PC-3 (cell line): ENCODE measurements around the gene DBR1. TPM values are rescaled to one million over a fixed set of nuclear protein-coding genes. Genes with fewer than 3 reads are reported as not detected.

Source experiments
- ATAC-seq: fragments of 200-7000 bp; cut with Tn5 transposase; 2 replicates; pipeline ENCODE4 v1.9.1; 2020; ENCODE audit warnings: mild to moderate bottlenecking, moderate library complexity
- BruUV-seq: library from RNA; stranded (reverse); fragments of 400-500 nt; replicated peaks from 2 replicates; lab custom pipeline; 2021; lab: Mats Ljungman, UMichigan
- CTCF ChIA-PET: fragments of 300-600 bp; sonication (Branson Sonifier 250); formaldehyde crosslinking; loops from one replicate; lab custom pipeline; 2022; ENCODE audit warnings: antibody characterized with exemption; lab: Charles Lee
- POLR2A ChIA-PET: fragments of 300-600 bp; sonication (Branson Sonifier 250); formaldehyde crosslinking; loops from one replicate; lab custom pipeline; 2022; ENCODE audit warnings: antibody characterized with exemption; ENCODE audit not compliant: unreplicated experiment; lab: Charles Lee
- DNase-seq: peaks from one replicate; pipeline ENCODE4 v3.0.0-alpha.2; 2015
- H2AFZ ChIP-seq: fragments of 300-600 bp; sonication (generic); 2 replicates; pipeline ENCODE4 v1.6.0; 2016; ENCODE audit warnings: antibody characterized with exemption, low read length
- H3F3A ChIP-seq: fragments of 300-600 bp; sonication (generic); one replicate; pipeline ENCODE4 v1.6.0; 2017; ENCODE audit warnings: antibody characterized with exemption, low read length, control low read depth, mild to moderate bottlenecking; ENCODE audit not compliant: unreplicated experiment
- H3K27ac ChIP-seq: fragments of 300-600 bp; sonication (generic); 2 replicates; pipeline ENCODE4 v1.5.1; 2016; ENCODE audit warnings: mild to moderate bottlenecking, low read length
- H3K27me3 ChIP-seq: fragments of 300-600 bp; sonication (generic); 2 replicates; pipeline ENCODE4 v1.6.1; 2016; ENCODE audit warnings: low read length, mixed read lengths
- H3K36me3 ChIP-seq: fragments of 300-600 bp; sonication (generic); 2 replicates; pipeline ENCODE4 v1.6.1; 2016; ENCODE audit warnings: low read depth, mixed run types, low read length, mixed read lengths
- H3K4me1 ChIP-seq: fragments of 300-600 bp; sonication (generic); 2 replicates; pipeline ENCODE4 v1.5.1; 2016; ENCODE audit warnings: low read length; ENCODE audit not compliant: insufficient read depth
- H3K4me2 ChIP-seq: fragments of 300-600 bp; sonication (generic); 2 replicates; pipeline ENCODE4 v1.6.0; 2016; ENCODE audit warnings: low read length
- H3K4me3 ChIP-seq: fragments of 300-600 bp; sonication (generic); 2 replicates; pipeline ENCODE4 v1.5.1; 2016; ENCODE audit warnings: mild to moderate bottlenecking, low read length, mixed read lengths
- H3K79me2 ChIP-seq: fragments of 300-600 bp; sonication (generic); 2 replicates; pipeline ENCODE4 v1.6.1; 2017; ENCODE audit warnings: low read length, mixed read lengths
- H3K9ac ChIP-seq: fragments of 300-600 bp; sonication (generic); 2 replicates; pipeline ENCODE4 v1.6.0; 2016; ENCODE audit warnings: mild to moderate bottlenecking, low read length
- H3K9me2 ChIP-seq: fragments of 300-600 bp; sonication (generic); replicated peaks from 2 replicates; pipeline ENCODE4 v1.6.1; 2016; ENCODE audit warnings: mixed run types, low read length, mixed read lengths
- H3K9me3 ChIP-seq: fragments of 300-600 bp; sonication (generic); 2 replicates; pipeline ENCODE4 v1.6.1; 2016; ENCODE audit warnings: low read length, mixed read lengths
- H4K20me1 ChIP-seq: fragments of 300-600 bp; sonication (generic); 2 replicates; pipeline ENCODE4 v1.6.1; 2016; ENCODE audit warnings: low read length, mixed read lengths
- EZH2 ChIP-seq: fragments of 300-600 bp; sonication (generic); IDR thresholded peaks from one replicate; pipeline ENCODE4 v1.6.1; 2017; ENCODE audit warnings: antibody characterized with exemption, mild to moderate bottlenecking, low read length; ENCODE audit not compliant: unreplicated experiment
- EZH2phosphoT487 ChIP-seq: fragments of 300-600 bp; sonication (generic); IDR thresholded peaks from 2 replicates; pipeline ENCODE4 v1.6.1; 2018; ENCODE audit warnings: mild to moderate bottlenecking, antibody characterized with exemption, low read length, borderline replicate concordance
- intact Hi-C: fragments of 100-400 bp; cut with micrococcal nuclease; formaldehyde crosslinking; loops from 2 replicates; pipeline ENCODE4 v1.9.0; 2023
- total RNA-seq: library from RNA; depleted of rRNA; stranded (reverse); fragments of >200 nt; gene quantifications from 2 replicates; pipeline ENCODE4 v1.2.3, GENCODE V29; 2014
- TF ChIP-seq, protein P1 (sequence below): fragments of 300-600 bp; sonication (generic); conservative IDR thresholded peaks from 2 replicates; pipeline ENCODE4 v1.5.1; 2017; ENCODE audit warnings: antibody characterized with exemption, low read depth, mild to moderate bottlenecking, low read length

Gene DBR1
- total RNA-seq, 1 experiment from 2014 or later, result 14.0 TPM

DNA sequence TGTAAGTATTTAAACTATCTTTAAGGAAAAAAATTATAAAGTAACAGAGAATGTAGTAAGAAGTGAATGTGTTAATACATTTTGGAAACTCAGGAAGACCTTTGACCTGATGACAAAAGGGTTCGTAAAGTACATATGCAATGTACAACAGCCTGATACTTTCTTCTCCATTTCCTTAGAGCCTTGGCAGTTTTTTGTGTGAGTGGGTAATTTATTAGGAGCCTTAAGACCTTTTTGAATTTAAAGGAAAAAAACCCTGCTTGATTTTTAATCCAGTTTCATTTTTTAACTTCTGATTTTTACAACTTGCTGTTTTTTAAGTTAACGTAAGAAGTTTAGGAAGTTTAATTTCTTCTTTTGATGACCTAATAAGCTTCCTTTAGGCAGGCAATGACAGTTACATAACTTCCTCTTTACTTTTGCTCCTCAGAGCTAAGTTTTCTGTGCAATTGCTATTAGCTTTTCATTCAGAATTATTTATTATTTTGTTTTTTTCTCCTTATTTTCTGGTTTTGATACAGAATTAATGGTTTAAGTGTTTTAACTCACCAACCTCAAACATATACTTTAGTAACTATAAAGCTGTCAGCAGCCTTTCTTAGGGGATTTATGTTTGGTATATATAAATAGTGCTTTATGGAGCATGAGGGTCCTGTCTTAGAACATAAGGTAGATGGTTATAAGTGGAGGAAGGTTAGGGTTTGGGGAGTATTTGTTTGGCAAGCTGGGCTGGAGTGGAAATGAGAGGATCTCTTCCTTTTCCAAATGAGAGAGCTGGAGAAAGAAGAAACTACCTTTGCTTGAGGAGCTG, 47.6 kb upstream of the DBR1 start:
- TF ChIP-seq EZH2, result no peak
- TF ChIP-seq, protein P1, sequence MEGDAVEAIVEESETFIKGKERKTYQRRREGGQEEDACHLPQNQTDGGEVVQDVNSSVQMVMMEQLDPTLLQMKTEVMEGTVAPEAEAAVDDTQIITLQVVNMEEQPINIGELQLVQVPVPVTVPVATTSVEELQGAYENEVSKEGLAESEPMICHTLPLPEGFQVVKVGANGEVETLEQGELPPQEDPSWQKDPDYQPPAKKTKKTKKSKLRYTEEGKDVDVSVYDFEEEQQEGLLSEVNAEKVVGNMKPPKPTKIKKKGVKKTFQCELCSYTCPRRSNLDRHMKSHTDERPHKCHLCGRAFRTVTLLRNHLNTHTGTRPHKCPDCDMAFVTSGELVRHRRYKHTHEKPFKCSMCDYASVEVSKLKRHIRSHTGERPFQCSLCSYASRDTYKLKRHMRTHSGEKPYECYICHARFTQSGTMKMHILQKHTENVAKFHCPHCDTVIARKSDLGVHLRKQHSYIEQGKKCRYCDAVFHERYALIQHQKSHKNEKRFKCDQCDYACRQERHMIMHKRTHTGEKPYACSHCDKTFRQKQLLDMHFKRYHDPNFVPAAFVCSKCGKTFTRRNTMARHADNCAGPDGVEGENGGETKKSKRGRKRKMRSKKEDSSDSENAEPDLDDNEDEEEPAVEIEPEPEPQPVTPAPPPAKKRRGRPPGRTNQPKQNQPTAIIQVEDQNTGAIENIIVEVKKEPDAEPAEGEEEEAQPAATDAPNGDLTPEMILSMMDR, result no peak
- TF ChIP-seq EZH2phosphoT487, result no peak
- CTCF ChIA-PET, result no interaction called here
- no peak overlapping the region for H3K4me3 ChIP-seq
- H3K9me3 ChIP-seq, result no peaks in the 10 kb centered on the region
- no TSS peak for BruUV-seq
- no peaks in the 10 kb centered on the region for H3K27me3 ChIP-seq
- peaks cover 18% of the 10 kb centered on the region for H3K36me3 ChIP-seq
- H3K4me1 ChIP-seq, result peaks cover 4% of the 10 kb centered on the region
- no peak overlapping the region for H3K27ac ChIP-seq
- H3K9me2 ChIP-seq, result no peaks in the 10 kb centered on the region
- H3F3A ChIP-seq, result no peaks in the 10 kb centered on the region
- H4K20me1 ChIP-seq, result peaks cover 7% of the 10 kb centered on the region; the same call in 1 of the 2 replicates
- intact Hi-C loops, result no loop called here
- no peak overlapping the region for H3K4me2 ChIP-seq
- H3K79me2 ChIP-seq, result peaks cover 25% of the 10 kb centered on the region; the same call in 1 of the 2 replicates
- no peak for DNase-seq
- POLR2A ChIA-PET, result no interaction called here
- no peak for ATAC-seq
- no peak overlapping the region for H2AFZ ChIP-seq
- no peak overlapping the region for H3K9ac ChIP-seq

DNA sequence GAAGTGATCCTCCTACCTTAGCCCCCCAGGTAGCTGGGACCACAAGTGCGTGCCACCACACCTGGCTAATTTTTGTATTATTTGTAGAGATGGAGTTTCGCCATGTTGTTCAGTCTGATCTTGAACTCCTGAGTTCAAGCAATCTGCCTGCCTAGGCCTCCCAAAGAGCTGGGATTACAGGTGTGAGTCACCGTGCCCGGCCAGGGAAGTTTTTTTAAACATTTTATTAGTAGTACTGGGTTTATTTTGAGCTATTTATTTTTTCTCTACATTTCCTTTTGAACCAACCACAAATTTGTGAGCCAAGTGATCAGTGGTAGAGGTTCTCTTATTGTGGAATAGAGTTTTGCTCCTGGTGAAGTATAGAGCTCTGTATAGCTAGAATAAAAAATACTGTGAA, 46.1 kb upstream of the DBR1 start:
- Histone ChIP-seq H3K9me3 (no peaks in the 10 kb centered on the region), H3K9me2 (no peaks in the 10 kb centered on the region), H3K4me1 (peaks cover 4% of the 10 kb centered on the region), H3K4me2 (no peak overlapping the region), H3F3A (no peaks in the 10 kb centered on the region), H4K20me1 (peaks cover 7% of the 10 kb centered on the region; the same call in 1 of the 2 replicates), H3K27me3 (no peaks in the 10 kb centered on the region), H3K36me3 (peaks cover 18% of the 10 kb centered on the region), H3K4me3 (no peak overlapping the region), H3K79me2 (peaks cover 25% of the 10 kb centered on the region), H3K9ac (no peak overlapping the region), H3K27ac (no peak overlapping the region), H2AFZ (no peak overlapping the region)
- TF ChIP-seq EZH2, result no peak
- CTCF ChIA-PET, result no interaction called here
- peak; percentile 34 for DNase-seq
- BruUV-seq, result no TSS peak
- peak; percentile 67; the same call in 1 of the 2 replicates for ATAC-seq
- intact Hi-C loops, result no loop called here
- POLR2A ChIA-PET, result no interaction called here

DNA sequence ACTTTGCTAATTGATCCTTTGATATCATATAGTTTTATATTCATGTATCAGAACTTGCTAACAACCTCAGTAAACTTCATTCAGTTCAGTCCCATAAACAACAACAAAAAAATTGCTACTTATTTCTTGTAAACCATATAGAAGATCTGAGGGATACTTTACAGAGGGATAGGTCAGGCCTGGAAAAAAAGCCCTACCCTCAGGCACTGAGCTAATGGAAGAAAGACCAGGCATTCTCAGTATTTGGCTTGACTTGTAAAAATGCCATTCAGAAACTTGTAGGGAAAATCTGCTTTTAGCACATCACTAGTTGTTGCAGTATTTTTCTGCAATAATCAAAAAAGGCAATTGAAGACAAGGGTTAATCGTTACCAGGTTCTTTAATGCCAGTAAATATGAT, 45.5 kb upstream of the DBR1 start:
- Histone ChIP-seq H3K9me3 (no peaks in the 10 kb centered on the region), H2AFZ (no peak overlapping the region), H3K9me2 (no peaks in the 10 kb centered on the region), H3K36me3 (peaks cover 14% of the 10 kb centered on the region), H3F3A (no peaks in the 10 kb centered on the region), H3K27ac (no peak overlapping the region), H4K20me1 (peaks cover 7% of the 10 kb centered on the region; the same call in 1 of the 2 replicates), H3K4me2 (no peak overlapping the region), H3K9ac (no peak overlapping the region), H3K79me2 (peaks cover 25% of the 10 kb centered on the region), H3K27me3 (no peaks in the 10 kb centered on the region), H3K4me1 (peaks cover 4% of the 10 kb centered on the region), H3K4me3 (no peak overlapping the region)
- TF ChIP-seq EZH2 (no peak), EZH2phosphoT487 (no peak)
- TF ChIP-seq, protein P1, result no peak
- no peak for DNase-seq
- POLR2A ChIA-PET, result no interaction called here
- intact Hi-C loops, result no loop called here
- BruUV-seq, result no TSS peak
- no peak for ATAC-seq
- CTCF ChIA-PET, result no interaction called here
